ENCODE measurements around the gene DEXI.

DNA sequence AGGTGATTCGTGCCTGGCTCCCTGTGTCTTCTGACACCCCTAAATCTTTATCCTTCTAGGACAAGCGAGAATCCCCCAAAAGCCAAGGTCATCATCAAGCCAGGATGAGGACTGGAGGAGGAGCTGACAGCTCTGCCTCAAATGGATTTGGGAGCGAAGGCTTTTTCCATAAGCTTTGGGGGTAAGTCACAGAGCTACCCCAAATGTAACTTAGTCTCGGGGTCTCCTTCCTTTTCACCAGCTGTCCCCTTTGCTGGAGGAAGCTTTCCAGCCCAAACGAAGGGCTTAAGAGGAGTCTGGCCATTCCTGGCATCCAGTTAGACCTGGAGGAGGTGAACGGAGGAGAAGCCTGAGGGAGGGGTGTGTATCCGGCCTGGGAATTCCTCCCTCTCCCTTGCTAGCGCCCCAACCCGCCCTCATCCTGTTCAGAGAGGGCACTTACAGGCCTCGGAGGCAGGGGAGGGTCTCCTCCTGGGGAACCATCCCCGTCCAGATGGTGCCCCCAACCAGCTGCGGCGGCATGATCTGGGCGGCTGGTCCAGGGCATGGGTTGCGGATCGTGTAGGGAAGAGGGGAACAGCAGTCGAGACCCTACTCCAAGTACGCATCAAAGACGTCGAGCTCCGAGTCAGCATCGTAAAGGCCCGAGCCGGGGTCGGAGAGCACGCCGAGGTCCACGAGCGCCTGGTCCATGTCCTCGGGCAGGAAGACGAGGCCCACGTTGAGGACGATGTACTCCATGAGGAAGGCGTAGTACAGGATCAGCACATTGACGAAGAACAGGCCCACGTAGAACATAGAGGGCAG, 938 bp downstream of the DEXI start:
- TF ChIP-seq, protein P1, sequence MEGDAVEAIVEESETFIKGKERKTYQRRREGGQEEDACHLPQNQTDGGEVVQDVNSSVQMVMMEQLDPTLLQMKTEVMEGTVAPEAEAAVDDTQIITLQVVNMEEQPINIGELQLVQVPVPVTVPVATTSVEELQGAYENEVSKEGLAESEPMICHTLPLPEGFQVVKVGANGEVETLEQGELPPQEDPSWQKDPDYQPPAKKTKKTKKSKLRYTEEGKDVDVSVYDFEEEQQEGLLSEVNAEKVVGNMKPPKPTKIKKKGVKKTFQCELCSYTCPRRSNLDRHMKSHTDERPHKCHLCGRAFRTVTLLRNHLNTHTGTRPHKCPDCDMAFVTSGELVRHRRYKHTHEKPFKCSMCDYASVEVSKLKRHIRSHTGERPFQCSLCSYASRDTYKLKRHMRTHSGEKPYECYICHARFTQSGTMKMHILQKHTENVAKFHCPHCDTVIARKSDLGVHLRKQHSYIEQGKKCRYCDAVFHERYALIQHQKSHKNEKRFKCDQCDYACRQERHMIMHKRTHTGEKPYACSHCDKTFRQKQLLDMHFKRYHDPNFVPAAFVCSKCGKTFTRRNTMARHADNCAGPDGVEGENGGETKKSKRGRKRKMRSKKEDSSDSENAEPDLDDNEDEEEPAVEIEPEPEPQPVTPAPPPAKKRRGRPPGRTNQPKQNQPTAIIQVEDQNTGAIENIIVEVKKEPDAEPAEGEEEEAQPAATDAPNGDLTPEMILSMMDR (IDR thresholded peaks at IDR 0.05) = no peak
- TF ChIP-seq EP300 (IDR thresholded peaks at IDR 0.05) (no peak), POLR2AphosphoS5 (IDR thresholded peaks at IDR 0.05) (no peak), POLR2A (IDR thresholded peaks at IDR 0.05; ENCODE audit: low read depth) (no peak)

Data from esophagus muscularis mucosa (tissue), 4 donors.